Erythroblast (primary cell): ENCODE measurements around the gene ANTXR2.

Experiments used
- GATA1 ChIP-seq: IDR thresholded peaks from 2 replicates; pipeline ENCODE4 v1.6.1; 2011; ENCODE audit warnings: low read depth, mild to moderate bottlenecking, control low read depth, low read length, moderate library complexity
- POLR2A ChIP-seq: IDR thresholded peaks from 2 replicates; pipeline ENCODE4 v1.6.1; 2011; ENCODE audit warnings: mild to moderate bottlenecking, low read length

GRCh38 chr4:80104927-80105326 lies 31.9 kb upstream of the ANTXR2 start:
- TF ChIP-seq POLR2A = no peak
- no peak for TF ChIP-seq GATA1
